Measurements from ENCODE around the gene ROR2. TPM values are rescaled to one million over a fixed set of nuclear protein-coding genes. Genes with fewer than 3 reads are reported as not detected.

ROR2 gene
- total and polyA plus RNA-seq, 2 of the 8 experiments (the other 6 are each of a cell fraction or from before 2014, with no cell fraction given): 2.7 to 4.3 TPM

GRCh38 chr9:91951944-91952520 lies 2.0 kb upstream of the ROR2 start:
- WGBS, 2 experiments (ENCODE audit: extremely low coverage in 1 of 2, insufficient coverage in 1 of 2, insufficient read length in 1 of 2, insufficient replicate concordance in 2 of 2, low coverage in 1 of 2, low lambda C conversion rate in 2 of 2, missing lambda C conversion rate in 1 of 2): 80% methylated on average over 6 of the region's 6 CpGs; no CpG with 5 or more reads in 1 of the 2 experiments
- H2BK15ac ChIP-seq (ENCODE audit: low read length): peak overlapping the region; percentile 75; the same call in 1 of the 2 replicates
- H2AK5ac ChIP-seq (ENCODE audit: low read depth, low read length): no peak overlapping the region
- DNase-seq (ENCODE audit: low read depth in 1 of 2, low spot score in 2 of 2): peak in 1 of 2 experiments; percentile 23
- H3K9ac ChIP-seq (replicated peaks in 1 of 4; ENCODE audit: extremely low read depth in 1 of 4, low read depth in 3 of 4, low read length in 3 of 4): no peak overlapping the region
- H4K8ac ChIP-seq (ENCODE audit: extremely low read depth, insufficient read depth, low read length): no peak overlapping the region
- H2AFZ ChIP-seq (ENCODE audit: low read length): no peak overlapping the region
- no peaks in the 10 kb centered on the region for H3K79me2 ChIP-seq (ENCODE audit: control insufficient read depth in 1 of 2, insufficient read depth in 2 of 2, low read length in 2 of 2)
- no peak overlapping the region for H4K5ac ChIP-seq (ENCODE audit: insufficient read length, low read depth, low read length)
- H3K4ac ChIP-seq (replicated peaks; ENCODE audit: insufficient read length, low read depth, low read length): no peak overlapping the region
- H4K91ac ChIP-seq (replicated peaks; ENCODE audit: insufficient read length, low read length): no peak overlapping the region
- ChIA-PET POLR2A (ENCODE audit: partially characterized antibody) (interaction anchor here (1.5 kb wide), 1 partner anchor 14 kb away, joined by 4 read pairs; no protein-coding TSS in a partner anchor), CTCF (ENCODE audit: partially characterized antibody) (interaction anchor here (0.6 to 11.7 kb wide), 13 partner anchors 10 to 225 kb away, joined by 3 to 180 read pairs (median 6); no protein-coding TSS in a partner anchor)
- peaks cover 21% of the 10 kb centered on the region; the same call in 1 of the 2 replicates for H3K23me2 ChIP-seq (ENCODE audit: low read depth, low read length)
- H2BK12ac ChIP-seq (ENCODE audit: low read depth, low read length): no peak overlapping the region
- no peaks in the 10 kb centered on the region for H4K20me1 ChIP-seq (replicated peaks in 1 of 2; ENCODE audit: control insufficient read depth in 1 of 2, insufficient read depth in 2 of 2, low read length in 2 of 2)
- no peak overlapping the region for H3K56ac ChIP-seq (replicated peaks; ENCODE audit: insufficient read length, low read depth, low read length)
- no peak overlapping the region for H2BK5ac ChIP-seq (ENCODE audit: low read depth, low read length)
- no peak overlapping the region for H3K4me3 ChIP-seq (ENCODE audit: extremely low read depth in 1 of 4, insufficient read depth in 2 of 4, low read depth in 3 of 4, low read length in 4 of 4)
- peaks cover 4 to 54% (median 46%) of the 10 kb centered on the region in 4 experiments for H3K27me3 ChIP-seq (replicated peaks in 1 of 4; ENCODE audit: control insufficient read depth in 3 of 4, extremely low read depth in 1 of 4, insufficient read depth in 3 of 4, low read length in 3 of 4)
- H3K36me3 ChIP-seq (ENCODE audit: control insufficient read depth in 2 of 4, insufficient read depth in 4 of 4, low read length in 3 of 4): no peaks in the 10 kb centered on the region
- no peak overlapping the region for H3K27ac ChIP-seq (ENCODE audit: low read depth, low read length)
- TF ChIP-seq ATF2 (IDR thresholded peaks at IDR 0.05; ENCODE audit: low read length): no peak
- no peak for TF ChIP-seq ASH2L (IDR thresholded peaks at IDR 0.05; ENCODE audit: low read length)
- TF ChIP-seq KDM1A (IDR thresholded peaks at IDR 0.05; ENCODE audit: borderline replicate concordance, low read length): no peak
- no peak for TF ChIP-seq SIN3A (conservative IDR thresholded peaks at IDR 0.05 in 1 of 2, IDR thresholded peaks at IDR 0.05 in 1 of 2; ENCODE audit: low read depth in 1 of 2, low read length in 2 of 2)
- no peak for TF ChIP-seq TEAD4 (IDR thresholded peaks at IDR 0.05; ENCODE audit: low read depth, low read length)
- H2BK120ac ChIP-seq (replicated peaks; ENCODE audit: low read depth, low read length): no peak overlapping the region
- no peak for FAIRE-seq
- H3K4me1 ChIP-seq (replicated peaks in 1 of 4; ENCODE audit: control insufficient read depth in 3 of 4, insufficient read depth in 4 of 4, low read length in 3 of 4): peaks cover 0 to 6% (median 2%) of the 10 kb centered on the region in 4 experiments; a peak in 6 of 7 replicates
- no peak overlapping the region for H3K23ac ChIP-seq (ENCODE audit: insufficient read length)
- H3K18ac ChIP-seq (ENCODE audit: extremely low read depth, low read length): no peak overlapping the region
- no peaks in the 10 kb centered on the region for H3K79me1 ChIP-seq (ENCODE audit: low read depth, low read length)
- H3K14ac ChIP-seq (ENCODE audit: insufficient read length): no peak overlapping the region
- H3K9me3 ChIP-seq (ENCODE audit: insufficient read depth in 2 of 2, low read depth in 1 of 2, low read length in 1 of 2): no peaks in the 10 kb centered on the region
- no peak overlapping the region for H2BK20ac ChIP-seq (ENCODE audit: low read length)
- H3K4me2 ChIP-seq (ENCODE audit: insufficient read depth in 1 of 2, low read depth in 2 of 2, low read length in 2 of 2): no peak overlapping the region

Measured in H1 (cell line).